Mucosa of rectum (tissue), 2 donors: Measurements from ENCODE around the gene EPHX1.

Source experiments
- H3K27ac ChIP-seq, 2 donors: one replicate each; pipeline ENCODE4 v1.7.0; 2013; ENCODE audit warnings: inconsistent platforms in 2 of 2, low read depth in 2 of 2, low read length in 2 of 2
- H3K27me3 ChIP-seq, 2 donors: one replicate each; pipeline ENCODE4 v1.7.0; 2013; ENCODE audit warnings: low read length in 2 of 2; ENCODE audit not compliant: control insufficient read depth in 2 of 2, insufficient read depth in 2 of 2
- H3K36me3 ChIP-seq, 2 donors: one replicate each; pipeline ENCODE4 v1.7.0; 2013; ENCODE audit warnings: low read length in 2 of 2; ENCODE audit not compliant: control insufficient read depth in 2 of 2, insufficient read depth in 2 of 2
- H3K4me1 ChIP-seq, 2 donors: one replicate each; pipeline ENCODE4 v1.7.0; 2013; ENCODE audit warnings: low read length in 2 of 2, mild to moderate bottlenecking in 1 of 2; ENCODE audit not compliant: control insufficient read depth in 2 of 2, insufficient read depth in 2 of 2
- H3K4me3 ChIP-seq, 2 donors: one replicate each; pipeline ENCODE4 v1.7.0; 2013; ENCODE audit warnings: low read length in 2 of 2
- H3K9ac ChIP-seq, 2 donors: one replicate each; pipeline ENCODE4 v1.7.0; 2013; ENCODE audit warnings: low read length in 2 of 2, low read depth in 1 of 2, mild to moderate bottlenecking in 1 of 2
- H3K9me3 ChIP-seq, 2 donors: one replicate each; pipeline ENCODE4 v1.7.0; 2013; ENCODE audit warnings: low read length in 2 of 2; ENCODE audit not compliant: control insufficient read depth in 2 of 2
- donor health status: healthy.
- donor health status: Normal muscosa, but diverticular disease.

Gene EPHX1

GRCh38 chr1:225768662-225769426 is 41.1 kb upstream of the EPHX1 start:
- Histone ChIP-seq H3K27me3 (no peaks in the 10 kb centered on the region), H3K9ac (no peak overlapping the region), H3K9me3 (no peaks in the 10 kb centered on the region), H3K36me3 (no peaks in the 10 kb centered on the region), H3K27ac (no peak overlapping the region), H3K4me1 (peaks cover 18 to 20% of the 10 kb centered on the region in 2 donors), H3K4me3 (no peak overlapping the region)

- Histone ChIP-seq H3K27me3 (no peaks in the 10 kb centered on the region), H3K9me3 (no peaks in the 10 kb centered on the region), H3K4me3 (no peak overlapping the region), H3K9ac (no peak overlapping the region), H3K36me3 (no peaks in the 10 kb centered on the region), H3K4me1 (peaks cover 18% of the 10 kb centered on the region in 2 donors), H3K27ac (no peak overlapping the region)
Observed at GRCh38 chr1:225769687-225770086, 40.2 kb upstream of the EPHX1 start.

- no peaks in the 10 kb centered on the region for H3K36me3 ChIP-seq
- no peak overlapping the region for H3K9ac ChIP-seq
- H3K27ac ChIP-seq: no peak overlapping the region
- H3K4me1 ChIP-seq: peaks cover 18% of the 10 kb centered on the region in 2 donors
- H3K27me3 ChIP-seq: no peaks in the 10 kb centered on the region
- no peak overlapping the region for H3K4me3 ChIP-seq
- no peaks in the 10 kb centered on the region for H3K9me3 ChIP-seq
Observed at GRCh38 chr1:225770561-225771248, 39.2 kb upstream of the EPHX1 start.

- Histone ChIP-seq H3K9ac (peak overlapping the region in 1 of 2 donors; percentile 28), H3K36me3 (no peaks in the 10 kb centered on the region), H3K4me1 (peaks cover 18 to 21% of the 10 kb centered on the region in 2 donors), H3K27ac (peak overlapping the region; percentile 16 to 42), H3K9me3 (no peaks in the 10 kb centered on the region), H3K27me3 (no peaks in the 10 kb centered on the region), H3K4me3 (no peak overlapping the region)
Observed at GRCh38 chr1:225771661-225772322, 38.1 kb upstream of the EPHX1 start.

- peak overlapping the region; percentile 24 to 28 for H3K9ac ChIP-seq
- H3K36me3 ChIP-seq: no peaks in the 10 kb centered on the region
- peaks cover 18 to 27% of the 10 kb centered on the region in 2 donors for H3K4me1 ChIP-seq
- H3K27ac ChIP-seq: peak overlapping the region; percentile 32 to 42
- no peaks in the 10 kb centered on the region for H3K9me3 ChIP-seq
- no peak overlapping the region for H3K4me3 ChIP-seq
- H3K27me3 ChIP-seq: no peaks in the 10 kb centered on the region
Observed at GRCh38 chr1:225772323-225772768, 37.6 kb upstream of the EPHX1 start.

GRCh38 chr1:225772848-225773247 is 37.1 kb upstream of the EPHX1 start:
- peaks cover 17 to 25% of the 10 kb centered on the region in 2 donors for H3K4me1 ChIP-seq
- H3K4me3 ChIP-seq: no peak overlapping the region
- peak overlapping the region; percentile 32 to 42 for H3K27ac ChIP-seq
- H3K9ac ChIP-seq: no peak overlapping the region
- H3K27me3 ChIP-seq: no peaks in the 10 kb centered on the region
- H3K9me3 ChIP-seq: no peaks in the 10 kb centered on the region
- no peaks in the 10 kb centered on the region for H3K36me3 ChIP-seq

- H3K36me3 ChIP-seq: no peaks in the 10 kb centered on the region
- H3K27ac ChIP-seq: no peak overlapping the region
- H3K4me3 ChIP-seq: no peak overlapping the region
- no peak overlapping the region for H3K9ac ChIP-seq
- H3K9me3 ChIP-seq: no peaks in the 10 kb centered on the region
- H3K4me1 ChIP-seq: peaks cover 23 to 32% of the 10 kb centered on the region in 2 donors
- no peaks in the 10 kb centered on the region for H3K27me3 ChIP-seq
Observed at GRCh38 chr1:225774281-225775147, 35.4 kb upstream of the EPHX1 start.

GRCh38 chr1:225776294-225776693 is 33.6 kb upstream of the EPHX1 start:
- no peaks in the 10 kb centered on the region for H3K9me3 ChIP-seq
- H3K9ac ChIP-seq: no peak overlapping the region
- peaks cover 28 to 32% of the 10 kb centered on the region in 2 donors for H3K4me1 ChIP-seq
- H3K36me3 ChIP-seq: peaks cover 0 to 9% of the 10 kb centered on the region in 2 donors
- no peak overlapping the region for H3K4me3 ChIP-seq
- no peak overlapping the region for H3K27ac ChIP-seq
- H3K27me3 ChIP-seq: no peaks in the 10 kb centered on the region

- Histone ChIP-seq H3K9ac (peak overlapping the region; percentile 66 to 99), H3K4me1 (peaks cover 24 to 30% of the 10 kb centered on the region in 2 donors), H3K27me3 (no peaks in the 10 kb centered on the region), H3K36me3 (peaks cover 0 to 9% of the 10 kb centered on the region in 2 donors), H3K4me3 (peak overlapping the region; percentile 99), H3K27ac (peak overlapping the region; percentile 98), H3K9me3 (no peaks in the 10 kb centered on the region)
Observed at GRCh38 chr1:225777058-225777582, 32.8 kb upstream of the EPHX1 start.
